ENCODE results near the gene CLSTN1.

DNA sequence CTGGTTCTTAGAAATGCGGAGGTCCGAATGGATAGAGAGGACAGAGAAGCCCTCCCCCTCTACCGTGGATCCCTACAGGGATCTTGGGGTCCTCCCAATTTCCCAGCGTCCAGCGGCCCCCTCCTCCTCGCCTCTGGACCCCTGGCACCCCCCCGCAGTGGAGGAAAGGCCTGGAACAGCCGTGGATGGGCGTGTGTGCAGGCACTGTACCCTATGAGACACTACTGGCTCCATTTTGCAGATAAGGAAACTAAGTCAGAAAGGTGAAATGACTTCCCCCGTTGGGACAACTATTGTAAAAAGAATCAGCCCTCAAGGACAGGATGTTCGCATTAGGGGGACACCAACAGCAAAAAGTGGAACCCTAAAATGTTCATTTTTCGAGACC, 931 bp upstream of the CLSTN1 start:
- TF ChIP-seq, protein P1, sequence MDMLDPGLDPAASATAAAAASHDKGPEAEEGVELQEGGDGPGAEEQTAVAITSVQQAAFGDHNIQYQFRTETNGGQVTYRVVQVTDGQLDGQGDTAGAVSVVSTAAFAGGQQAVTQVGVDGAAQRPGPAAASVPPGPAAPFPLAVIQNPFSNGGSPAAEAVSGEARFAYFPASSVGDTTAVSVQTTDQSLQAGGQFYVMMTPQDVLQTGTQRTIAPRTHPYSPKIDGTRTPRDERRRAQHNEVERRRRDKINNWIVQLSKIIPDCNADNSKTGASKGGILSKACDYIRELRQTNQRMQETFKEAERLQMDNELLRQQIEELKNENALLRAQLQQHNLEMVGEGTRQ (IDR thresholded peaks at IDR 0.05; ENCODE audit: borderline replicate concordance, low read depth, low read length) = no peak
- TF ChIP-seq CREB1 (IDR thresholded peaks at IDR 0.05; ENCODE audit: low read depth) (no peak), POLR2A (IDR thresholded peaks at IDR 0.05; ENCODE audit: low read depth, low read length) (no peak), ZZZ3 (IDR thresholded peaks at IDR 0.05; ENCODE audit: control insufficient read depth, insufficient read length, low read depth) (no peak), CHD1 (IDR thresholded peaks at IDR 0.05; ENCODE audit: low read depth, low read length) (no peak), FOXK2 (IDR thresholded peaks at IDR 0.05) (no peak), MXI1 (IDR thresholded peaks at IDR 0.05; ENCODE audit: low read depth, low read length) (no peak), NBN (IDR thresholded peaks at IDR 0.05) (no peak), GABPA (IDR thresholded peaks at IDR 0.05; ENCODE audit: low read depth) (no peak), RAD21 (IDR thresholded peaks at IDR 0.05; ENCODE audit: insufficient read depth, low read depth, low read length) (no peak)
- TF ChIP-seq, protein P2, sequence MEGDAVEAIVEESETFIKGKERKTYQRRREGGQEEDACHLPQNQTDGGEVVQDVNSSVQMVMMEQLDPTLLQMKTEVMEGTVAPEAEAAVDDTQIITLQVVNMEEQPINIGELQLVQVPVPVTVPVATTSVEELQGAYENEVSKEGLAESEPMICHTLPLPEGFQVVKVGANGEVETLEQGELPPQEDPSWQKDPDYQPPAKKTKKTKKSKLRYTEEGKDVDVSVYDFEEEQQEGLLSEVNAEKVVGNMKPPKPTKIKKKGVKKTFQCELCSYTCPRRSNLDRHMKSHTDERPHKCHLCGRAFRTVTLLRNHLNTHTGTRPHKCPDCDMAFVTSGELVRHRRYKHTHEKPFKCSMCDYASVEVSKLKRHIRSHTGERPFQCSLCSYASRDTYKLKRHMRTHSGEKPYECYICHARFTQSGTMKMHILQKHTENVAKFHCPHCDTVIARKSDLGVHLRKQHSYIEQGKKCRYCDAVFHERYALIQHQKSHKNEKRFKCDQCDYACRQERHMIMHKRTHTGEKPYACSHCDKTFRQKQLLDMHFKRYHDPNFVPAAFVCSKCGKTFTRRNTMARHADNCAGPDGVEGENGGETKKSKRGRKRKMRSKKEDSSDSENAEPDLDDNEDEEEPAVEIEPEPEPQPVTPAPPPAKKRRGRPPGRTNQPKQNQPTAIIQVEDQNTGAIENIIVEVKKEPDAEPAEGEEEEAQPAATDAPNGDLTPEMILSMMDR (IDR thresholded peaks at IDR 0.05 in 2 of 3, conservative IDR thresholded peaks at IDR 0.05 in 1 of 3; ENCODE audit: control insufficient read depth in 2 of 3, extremely low read depth in 1 of 3, insufficient read depth in 1 of 3, low read depth in 3 of 3, low read length in 3 of 3) = no peak
